K562 (cell line): ENCODE results near the gene CTBP2. TPM values are rescaled to one million over a fixed set of nuclear protein-coding genes. Genes with fewer than 3 reads are reported as not detected.

Source experiments
- ATAC-seq: fragments of 200-7000 bp; cut with Tn5 transposase; 3 replicates; pipeline ENCODE4 v1.9.1; 2020; ENCODE audit warnings: moderate library complexity
- BruUV-seq: library from RNA; stranded (reverse); fragments of 400-500 nt; replicated peaks from 2 replicates; lab custom pipeline; 2021; lab: Mats Ljungman, UMichigan
- CTCF ChIA-PET: fragments of 300-600 bp; formaldehyde crosslinking; extraction: SDS; loops from one replicate; lab custom pipeline; 2021; ENCODE audit warnings: low intra/inter-chr PET ratio; lab: Yijun Ruan, JAX
- POLR2A ChIA-PET: fragments of 300-600, 350-650 bp; sonication (Branson Sonifier 250); formaldehyde crosslinking; extraction: SDS; loops from one replicate; lab custom pipeline; 2021; ENCODE audit warnings: antibody characterized with exemption, inconsistent platforms; lab: Yijun Ruan, JAX
- DNase-seq, 4 experiments: peaks; one replicate each; pipeline versions ENCODE4 v3.0.0 to v3.0.0-alpha.2; 2011 to 2018; ENCODE audit warnings: low spot score in 3 of 4, mixed read lengths in 3 of 4; ENCODE audit errors: extremely low read depth in 1 of 4
- FAIRE-seq: peaks from 2 replicates; lab custom pipeline; 2011; peaks lifted over from hg19 to GRCh38; lab: Jason Lieb, UNC
- H2AFZ ChIP-seq: 2 replicates; pipeline ENCODE4 v1.6.0; 2011; ENCODE audit warnings: low read depth, low read length, control low read depth, inconsistent platforms
- H3K27ac ChIP-seq: fragments of 200-600 bp; 3 replicates; pipeline ENCODE4 v1.8.0; 2011; ENCODE audit warnings: low read depth, mild to moderate bottlenecking, control low read depth, inconsistent platforms, low read length, moderate library complexity, mixed read lengths; ENCODE audit errors: extremely low read depth
- H3K27me3 ChIP-seq, 2 experiments: fragments of 300-600 bp in 1 of 2; 2 replicates in 1 of 2; 3 replicates in 1 of 2; pipeline versions ENCODE4 v1.6.0 to v1.8.0; 2011; ENCODE audit warnings: inconsistent platforms in 2 of 2, low read length in 2 of 2, mild to moderate bottlenecking in 1 of 2, mixed read lengths in 1 of 2, moderate library complexity in 1 of 2; ENCODE audit not compliant: control insufficient read depth in 2 of 2, insufficient read depth in 2 of 2
- H3K36me3 ChIP-seq: fragments of 300-600 bp; 3 replicates; pipeline ENCODE4 v1.8.0; 2011; ENCODE audit warnings: mild to moderate bottlenecking, low read length, inconsistent platforms; ENCODE audit not compliant: control insufficient read depth, insufficient read depth
- H3K4me1 ChIP-seq, 2 experiments: fragments of 200-600 bp in 1 of 2; replicated peaks in 1 of 2; 2 replicates in 1 of 2; 3 replicates in 1 of 2; pipeline versions ENCODE4 v1.5.1 to v1.8.0; 2011; ENCODE audit warnings: inconsistent platforms in 2 of 2, low read length in 2 of 2, mild to moderate bottlenecking in 1 of 2, mixed read lengths in 1 of 2, moderate library complexity in 1 of 2; ENCODE audit not compliant: control insufficient read depth in 2 of 2, insufficient read depth in 2 of 2
- H3K4me2 ChIP-seq: 2 replicates; pipeline ENCODE4 v1.6.1; 2011; ENCODE audit warnings: low read length, control low read depth, inconsistent platforms, mixed read lengths; ENCODE audit not compliant: insufficient read depth
- H3K4me3 ChIP-seq: fragments of 200-600 bp; sonication (generic), shearing (Covaris generic); 2 replicates; pipeline ENCODE4 v1.5.1; 2016; ENCODE audit warnings: control low read depth, inconsistent platforms
- H3K79me2 ChIP-seq: fragments of 200-600 bp; 3 replicates; pipeline ENCODE4 v1.8.0; 2011; ENCODE audit warnings: low read length, inconsistent platforms; ENCODE audit not compliant: control insufficient read depth, insufficient read depth
- H3K9ac ChIP-seq, 2 experiments: 2 replicates each; pipeline versions ENCODE4 v1.6.0 to v1.6.1; 2011; ENCODE audit warnings: low read depth in 2 of 2, low read length in 2 of 2, control low read depth in 1 of 2, inconsistent platforms in 1 of 2, mild to moderate bottlenecking in 1 of 2, mixed read lengths in 1 of 2; ENCODE audit not compliant: insufficient read depth in 1 of 2
- H3K9me1 ChIP-seq: one replicate; pipeline ENCODE4 v1.6.0; 2011; ENCODE audit warnings: inconsistent platforms, mild to moderate bottlenecking, low read length, moderate library complexity; ENCODE audit not compliant: control insufficient read depth, insufficient read depth
- H3K9me3 ChIP-seq: replicated peaks from 2 replicates; pipeline ENCODE4 v1.5.1; 2011; ENCODE audit warnings: low read depth, low read length, inconsistent platforms; ENCODE audit not compliant: control insufficient read depth, insufficient read depth
- H4K20me1 ChIP-seq: replicated peaks from 2 replicates; pipeline ENCODE4 v1.6.1; 2011; ENCODE audit warnings: low read length, inconsistent platforms, mixed read lengths; ENCODE audit not compliant: control insufficient read depth, insufficient read depth
- ATF1 ChIP-seq, 2 experiments: fragments of 450-650 bp in 1 of 2; IDR thresholded peaks; 2 replicates each; pipeline ENCODE4 v1.6.1; 2016; ENCODE audit warnings: missing compliant biosample characterization in 1 of 2, missing genetic modification characterization in 1 of 2
- E2F3 ChIP-seq: fragments of 250-450 bp; sonication (Bioruptor Pico); IDR thresholded peaks from 2 replicates; pipeline ENCODE4 v1.4.0; 2020; ENCODE audit warnings: mild to moderate bottlenecking
- KLF6 ChIP-seq: fragments of 250-450 bp; sonication (Bioruptor Pico); IDR thresholded peaks from 2 replicates; pipeline ENCODE4 v1.4.0; 2020; ENCODE audit warnings: mild to moderate bottlenecking, moderate library complexity, borderline replicate concordance
- NR2C1 ChIP-seq, 2 experiments: fragments of 450-650 bp; IDR thresholded peaks; 2 replicates each; pipeline ENCODE4 v1.6.1; 2017; ENCODE audit warnings: mild to moderate bottlenecking in 2 of 2, antibody characterized with exemption in 1 of 2, inconsistent platforms in 1 of 2, missing compliant biosample characterization in 1 of 2, missing genetic modification characterization in 1 of 2
- RBBP5 ChIP-seq: fragments of 200-600 bp; sonication (generic); IDR thresholded peaks from 2 replicates; pipeline ENCODE4 v1.6.1; 2012; ENCODE audit warnings: borderline replicate concordance, mild to moderate bottlenecking, low read length, control low read depth, inconsistent platforms; ENCODE audit not compliant: insufficient read depth, poor library complexity, severe bottlenecking
- RNF2 ChIP-seq: sonication (generic); IDR thresholded peaks from 2 replicates; pipeline ENCODE4 v1.6.1; 2016
- RNF219 ChIP-seq: fragments of 250-450 bp; sonication (Bioruptor Pico); IDR thresholded peaks from 2 replicates; pipeline ENCODE4 v1.5.0; 2022; ENCODE audit warnings: mild to moderate bottlenecking
- SETDB1 ChIP-seq: IDR thresholded peaks from one replicate; pipeline ENCODE4 v1.6.1; 2012; ENCODE audit warnings: low read length, control low read depth, inconsistent platforms
- SFPQ ChIP-seq: fragments of 200-400 bp; formaldehyde crosslinking; IDR thresholded peaks from 2 replicates; pipeline ENCODE4 v1.6.1; 2017; ENCODE audit warnings: mild to moderate bottlenecking, low read depth, low read length, moderate library complexity
- SLC30A9 ChIP-seq: fragments of 250-450 bp; sonication (Bioruptor Pico); IDR thresholded peaks from 2 replicates; pipeline ENCODE4 v1.8.0; 2022; ENCODE audit warnings: mild to moderate bottlenecking, moderate library complexity
- SMAD2 ChIP-seq: fragments of 150-350 bp; IDR thresholded peaks from 2 replicates; pipeline ENCODE4 v1.6.1; 2014; ENCODE audit warnings: low read depth, mild to moderate bottlenecking, low read length
- SP2 ChIP-seq: IDR thresholded peaks from 2 replicates; pipeline ENCODE4 v1.6.1; 2011; ENCODE audit warnings: mild to moderate bottlenecking, low read depth, low read length, moderate library complexity; ENCODE audit not compliant: poor library complexity, severe bottlenecking; ENCODE audit errors: extremely low read depth
- TCF15 ChIP-seq: fragments of 250-450 bp; sonication (Bioruptor Pico); IDR thresholded peaks from 2 replicates; pipeline ENCODE4 v1.8.0; 2022; ENCODE audit warnings: moderate library complexity, mild to moderate bottlenecking, inconsistent platforms
- ZNF134 ChIP-seq: fragments of 250-450 bp; sonication (Bioruptor Pico); conservative IDR thresholded peaks from 2 replicates; pipeline ENCODE4 v1.4.0; 2020
- ZNF232 ChIP-seq: sonication (generic); formaldehyde crosslinking; IDR thresholded peaks from 2 replicates; pipeline ENCODE4 v1.8.0; 2022; ENCODE audit warnings: mild to moderate bottlenecking, missing genetic modification reagents
- WGBS: fragments of 100-300 bp; shearing (Covaris generic); methylation state at CpG from one replicate; pipeline ENCODE4 v1.1.6; 2016; ENCODE audit warnings: low coverage, mixed read lengths; ENCODE audit not compliant: insufficient coverage; ENCODE audit errors: missing lambda C conversion rate; 5-methylcytosine and 5-hydroxymethylcytosine counted together
- in situ Hi-C: fragments of 300-500 bp; cut with MboI; formaldehyde crosslinking; loops from 4 replicates; pipeline ENCODE4 v1.15.0; 2018; ENCODE audit warnings: inconsistent platforms, mixed read lengths
- intact Hi-C: fragments of 100-400 bp; cut with micrococcal nuclease; formaldehyde crosslinking; loops from 2 replicates; pipeline ENCODE4 v1.14.2; 2022
- polyA plus RNA-seq, 8 experiments: library from polyadenylated mRNA; depleted of rRNA in 4 of 8; stranded (reverse) in 5 of 8; unstranded in 3 of 8; fragments of >200 nt; fragmentation: Nextera tagmentation in 2 of 8; fragmentation: Illumina TruSeq in 1 of 8; extraction: Ambion mirVana in 2 of 8; extraction: Trizol in 1 of 8; gene quantifications; 2 replicates each; pipeline versions ENCODE4 v1.2.1 to v1.2.3, GENCODE V29; 2011 to 2014; ENCODE audit warnings: inconsistent platforms in 1 of 8, missing spikeins in 1 of 8
- total RNA-seq, 7 experiments: library from RNA; depleted of rRNA in 6 of 7; stranded (reverse); fragments of >200 nt in 6 of 7; fragmentation: Illumina TruSeq in 2 of 7; extraction: Trizol in 2 of 7; gene quantifications; 2 replicates each; pipeline versions ENCODE4 v1.2.1 to v1.2.3, GENCODE V29; 2011 to 2021; ENCODE audit warnings: low replicate concordance in 1 of 7

CTBP2 gene
- total and polyA plus RNA-seq, 9 of the 15 experiments (the other 6 are each of a cell fraction or from before 2014, with no cell fraction given), result 1.3 to 8.8 (median 5.1) TPM

- intact Hi-C loops (no loop called here), in situ Hi-C loops (loop anchor here (25.0 kb wide), 1 partner anchor 773 kb away; no protein-coding TSS in a partner anchor)
- no peaks in the 10 kb centered on the region for H3K27me3 ChIP-seq
- ChIA-PET CTCF (no interaction called here), POLR2A (no interaction called here)
- TF ChIP-seq RBBP5 (no peak), E2F3 (no peak), RNF219 (CRISPR knock-in tag) (no peak), ZNF232 (CRISPR knock-in tag) (no peak), ZNF134 (CRISPR knock-in tag) (no peak), SFPQ (no peak), SP2 (no peak), TCF15 (no peak), NR2C1 (IDR thresholded peaks at IDR 0.05) (no peak), NR2C1 (tag; IDR thresholded peaks at IDR 0.05) (no peak), SETDB1 (no peak), KLF6 (CRISPR knock-in tag) (no peak), RNF2 (no peak), ATF1 (CRISPR knock-in tag; IDR thresholded peaks at IDR 0.05) (no peak), ATF1 (tag; IDR thresholded peaks at IDR 0.05) (no peak), SMAD2 (no peak), SLC30A9 (no peak)
- no peak overlapping the region for H3K4me3 ChIP-seq
- DNase-seq (no peak), FAIRE-seq (no peak), ATAC-seq (no peak)
- no CpG with 5 or more reads among the region's 11 CpGs for WGBS
- no peaks in the 10 kb centered on the region for H3K4me1 ChIP-seq
- BruUV-seq, result no TSS peak
- no peaks in the 10 kb centered on the region for H3K36me3 ChIP-seq
- no peak overlapping the region for H3K27ac ChIP-seq
- H3K4me2 ChIP-seq, result no peak overlapping the region
- H2AFZ ChIP-seq, result no peak overlapping the region
- no peak overlapping the region for H3K9ac ChIP-seq
- no peaks in the 10 kb centered on the region for H4K20me1 ChIP-seq
- H3K79me2 ChIP-seq, result no peaks in the 10 kb centered on the region
- H3K9me1 ChIP-seq, result no peaks in the 10 kb centered on the region
- no peaks in the 10 kb centered on the region for H3K9me3 ChIP-seq
Measured at GRCh38 chr10:125035136-125035535, 125.2 kb downstream of the CTBP2 start.
